HG03520 (cell line): ENCODE data around the gene MYBPC2.
"Not testable (repeated sequence)": the region's sequence is repeated elsewhere in the genome, so short reads cannot be mapped to it uniquely, and the experiment has no call there.

Source experiments
- ATAC-seq: cut with Tn5 transposase; IDR thresholded peaks from one replicate; pipeline ENCODE4 v1.9.1; 2021; ENCODE audit warnings: mild to moderate bottlenecking, moderate library complexity; ENCODE audit not compliant: unreplicated experiment

MYBPC2 gene

DNA sequence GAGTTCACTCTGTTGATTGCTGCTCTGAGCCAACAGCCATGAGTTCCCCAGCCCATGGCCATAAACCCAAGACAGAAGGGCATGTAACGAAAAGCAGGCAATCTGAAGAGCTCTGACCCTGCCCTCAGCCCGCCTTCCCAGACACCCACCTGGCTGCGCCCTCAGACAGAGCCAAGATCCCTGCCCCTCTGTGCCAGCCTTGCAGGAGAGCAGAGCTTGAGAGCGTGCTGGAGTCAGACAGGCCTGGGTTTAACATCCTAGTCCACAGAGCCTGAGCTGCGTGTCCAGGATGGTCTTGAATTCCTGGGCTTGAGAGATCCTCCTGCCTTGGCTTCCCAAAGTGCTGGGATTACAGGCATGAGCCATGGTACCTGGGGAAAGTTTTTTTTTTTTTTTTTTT, 24.6 kb downstream of the MYBPC2 start:
- ATAC-seq: no peak

DNA sequence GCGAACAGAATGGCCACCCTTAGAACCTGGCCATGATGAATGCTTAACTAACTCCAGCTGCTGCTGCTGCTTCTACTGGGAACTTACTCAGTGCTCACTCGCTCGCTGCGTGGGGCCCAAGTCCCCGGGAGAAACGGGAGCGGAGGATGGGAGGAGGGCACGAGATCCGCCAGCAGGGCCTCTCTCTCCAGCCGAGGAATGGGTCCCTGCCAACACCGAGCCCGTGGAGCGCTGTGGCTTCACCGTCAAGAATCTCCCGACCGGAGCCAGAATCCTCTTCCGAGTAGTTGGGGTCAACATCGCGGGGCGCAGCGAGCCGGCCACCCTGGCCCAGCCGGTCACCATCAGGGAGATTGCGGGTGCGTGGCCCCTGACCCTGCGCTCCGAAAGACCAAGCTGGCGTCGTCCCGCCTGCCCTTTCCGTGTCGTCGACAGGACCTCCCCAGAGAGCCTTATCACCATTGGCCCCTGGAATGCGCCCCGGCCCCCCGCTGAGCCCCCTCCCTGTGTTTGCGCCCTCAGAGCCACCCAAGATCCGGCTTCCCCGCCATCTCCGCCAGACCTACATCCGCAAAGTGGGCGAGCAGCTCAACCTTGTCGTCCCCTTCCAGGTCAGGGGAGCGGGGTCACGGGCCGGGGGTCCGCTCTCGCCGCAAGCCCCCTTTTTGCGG, 25.8 kb downstream of the MYBPC2 start:
- no peak for ATAC-seq

- ATAC-seq: no peak
Observed at GRCh38 chr19:50459067-50459456, 26.4 kb downstream of the MYBPC2 start.

DNA sequence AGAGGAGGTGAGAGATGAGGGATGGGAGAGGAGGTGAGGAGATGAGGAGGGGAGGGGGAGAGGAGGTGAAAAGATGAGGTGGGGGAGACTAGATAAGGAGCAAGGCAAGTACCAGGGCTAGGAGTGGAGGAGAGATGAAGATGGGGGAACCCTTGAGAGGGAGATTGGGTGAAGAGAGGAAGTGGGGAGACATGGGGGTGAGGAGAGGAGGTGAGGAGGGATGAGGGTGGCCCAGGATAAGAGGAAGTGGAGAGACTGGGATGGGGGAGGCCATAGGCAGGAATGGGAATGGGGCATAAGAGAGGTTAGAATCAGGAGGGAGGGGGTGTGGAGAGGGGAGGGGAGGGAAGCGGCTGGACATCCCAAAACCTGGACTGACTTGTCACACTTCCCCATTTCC, 26.9 kb downstream of the MYBPC2 start:
- ATAC-seq: no peak

DNA sequence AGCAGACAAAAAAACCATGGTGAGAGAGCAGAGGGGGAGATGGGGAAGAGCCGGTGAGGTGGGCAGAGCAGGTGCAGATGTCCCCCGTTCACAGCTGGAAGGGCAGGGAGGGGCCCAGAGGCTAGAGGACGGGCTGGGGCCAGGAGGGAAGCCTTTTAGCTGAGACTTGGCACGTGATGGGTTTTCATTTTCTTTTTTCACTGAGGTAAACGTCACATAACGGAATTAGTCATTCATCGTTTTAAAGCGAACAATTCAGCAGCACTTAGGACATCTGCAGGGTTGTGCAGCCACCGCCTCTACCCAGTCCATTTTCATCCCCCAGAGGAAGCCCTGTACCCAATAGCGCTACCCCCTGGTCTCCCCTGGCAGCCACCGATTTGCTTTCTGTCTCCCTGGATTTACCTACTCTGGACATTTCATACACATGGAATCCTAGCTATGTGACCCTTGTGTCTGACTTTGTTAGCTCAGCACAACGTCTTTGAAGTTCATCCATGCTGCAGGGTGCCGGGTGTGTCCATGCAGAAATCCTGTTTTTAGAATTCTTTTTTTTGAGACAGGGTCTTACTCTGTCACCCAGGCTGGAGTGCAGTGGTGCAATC, 27.6 kb downstream of the MYBPC2 start:
- ATAC-seq: no peak

- ATAC-seq: no peak
Observed at GRCh38 chr19:50461066-50461875, 28.6 kb downstream of the MYBPC2 start.

GRCh38 chr19:50462970-50463369, 30.3 kb downstream of the MYBPC2 start:
- no peak for ATAC-seq

- no peak for ATAC-seq
Observed at GRCh38 chr19:50464348-50464747, 31.7 kb downstream of the MYBPC2 start.

DNA sequence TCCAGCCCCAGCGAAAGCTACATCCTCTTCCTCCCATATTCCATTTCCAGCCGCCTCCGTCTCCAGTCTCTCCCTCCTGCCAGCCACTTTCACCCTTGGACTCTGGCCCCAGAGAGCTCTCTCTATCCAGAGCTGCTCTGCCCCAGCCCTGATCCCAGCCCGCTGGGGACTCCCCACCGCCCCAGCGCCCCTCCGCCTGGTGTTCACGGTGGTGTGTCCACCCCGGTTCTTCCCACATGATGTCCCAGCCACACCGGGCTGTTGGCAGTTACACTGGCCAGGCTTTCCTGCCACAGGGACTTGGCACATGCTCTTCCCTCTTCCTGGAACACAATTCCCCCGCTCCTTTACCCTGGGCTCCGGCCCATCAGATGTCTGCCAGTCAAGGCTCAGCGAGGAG, 32.3 kb downstream of the MYBPC2 start:
- ATAC-seq: no peak

GRCh38 chr19:50465986-50466705, 33.5 kb downstream of the MYBPC2 start:
- no peak for ATAC-seq

GRCh38 chr19:50466706-50467039, 34.0 kb downstream of the MYBPC2 start:
- no peak for ATAC-seq

- no peak for ATAC-seq
Observed at GRCh38 chr19:50467566-50467965, 34.9 kb downstream of the MYBPC2 start.

GRCh38 chr19:50468818-50469217, 36.1 kb downstream of the MYBPC2 start:
- no peak for ATAC-seq

DNA sequence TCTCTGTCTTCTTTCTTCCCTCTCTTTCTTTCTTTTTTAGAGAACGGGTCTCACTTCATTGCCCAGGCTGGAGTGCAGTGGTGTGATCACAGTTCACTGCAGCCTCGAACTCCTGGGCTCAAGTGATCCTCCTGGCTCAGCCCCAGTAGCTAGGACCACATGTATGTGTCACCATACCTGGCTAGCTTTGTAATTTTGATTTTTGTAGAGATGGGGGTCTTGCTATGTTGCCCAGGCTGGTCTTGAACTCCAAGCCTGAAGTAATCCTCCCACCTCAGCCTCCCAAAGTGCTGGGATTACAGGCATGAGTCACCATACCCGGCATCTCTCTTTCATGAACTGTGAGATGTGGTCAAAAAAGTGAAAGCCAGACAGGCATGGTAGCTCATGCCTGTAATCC, 40.6 kb downstream of the MYBPC2 start:
- ATAC-seq: not testable (repeated sequence)

DNA sequence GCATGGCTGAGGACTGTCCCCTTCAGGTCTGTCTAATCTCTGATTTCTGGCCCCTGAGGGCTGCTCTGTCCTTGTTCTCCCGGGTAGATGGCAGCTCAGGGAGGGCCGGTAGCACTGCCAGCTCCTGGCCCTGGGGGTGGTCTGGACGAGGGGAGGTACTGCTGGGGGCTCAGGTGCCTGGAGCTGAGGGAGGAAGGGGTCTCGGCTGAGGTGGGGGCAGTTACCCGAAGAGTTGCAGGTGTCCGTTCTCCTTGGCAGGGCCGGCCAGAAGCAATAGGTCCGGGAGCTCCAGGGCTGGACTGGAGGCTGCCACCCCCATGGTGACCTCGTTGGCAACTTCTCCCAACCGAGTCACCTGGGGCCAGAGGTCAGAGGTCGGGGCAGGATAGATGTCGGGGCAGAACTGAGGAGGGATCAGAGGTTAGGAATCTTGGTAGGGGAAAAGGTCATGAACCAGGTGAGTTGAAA, 42.4 kb downstream of the MYBPC2 start:
- no peak for ATAC-seq

DNA sequence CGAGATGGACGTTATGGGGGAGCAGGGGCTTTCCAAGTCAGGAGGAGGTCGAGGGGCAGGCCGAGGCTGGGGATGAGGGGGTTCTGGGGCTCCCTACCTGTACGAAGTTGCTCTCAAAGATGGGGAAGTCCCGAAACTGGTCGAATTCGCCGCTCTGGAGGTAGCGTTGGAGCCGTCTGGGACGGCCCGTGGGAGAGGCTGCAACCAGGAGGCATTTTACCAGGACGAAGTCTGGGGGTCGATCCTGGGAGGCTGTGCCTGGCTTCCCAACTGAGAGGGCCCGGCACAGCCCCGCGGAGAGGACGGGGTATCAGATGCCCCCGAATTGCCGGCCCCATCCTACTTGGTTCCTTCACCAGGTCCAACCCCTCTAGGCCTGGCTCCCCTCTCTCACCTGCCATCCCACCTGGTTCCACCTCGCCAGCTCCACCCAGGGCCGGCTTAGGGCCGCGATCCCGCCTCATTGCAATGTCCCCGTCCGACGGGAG, 43.1 kb downstream of the MYBPC2 start:
- no peak for ATAC-seq

DNA sequence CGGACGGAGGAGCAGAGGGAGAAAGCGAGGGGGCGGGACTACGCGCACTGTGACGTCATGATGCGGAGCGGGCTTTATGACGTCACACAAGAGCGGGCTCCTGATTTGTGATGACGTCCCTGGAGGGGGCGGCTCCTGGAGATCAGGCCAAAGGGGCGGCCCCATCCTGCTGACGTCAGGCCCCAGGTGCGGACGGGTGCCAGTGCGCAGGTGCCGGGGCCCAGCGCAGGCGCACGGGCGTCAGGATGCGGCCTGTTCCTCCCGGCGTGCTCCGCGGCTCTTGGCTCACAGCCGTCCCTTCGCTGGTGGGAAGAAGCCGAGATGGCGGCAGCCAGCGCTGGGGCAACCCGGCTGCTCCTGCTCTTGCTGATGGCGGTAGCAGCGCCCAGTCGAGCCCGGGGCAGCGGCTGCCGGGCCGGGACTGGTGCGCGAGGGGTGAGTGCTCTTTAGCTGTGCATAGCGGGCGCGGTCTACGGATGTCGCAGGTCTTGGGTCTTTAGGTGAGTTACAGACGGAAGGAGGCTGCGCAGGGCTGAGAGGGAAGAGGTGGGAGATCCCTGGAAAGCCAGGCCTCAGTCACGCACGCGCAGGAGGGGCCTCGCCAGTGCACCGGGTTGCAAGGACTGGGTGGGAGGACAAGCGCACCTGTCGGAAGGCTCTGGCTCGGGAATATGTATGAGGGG, 43.7 kb downstream of the MYBPC2 start, which contains the start of the genes EMC10 and GARIN5A:
EMC10 (plus strand) TSS at position 284 of the 683 bp plus-strand sequence; CDS start at position 322, 38 bp downstream.
GARIN5A (minus strand) TSS at position 625 of the 683 bp plus-strand sequence; CDS start at position 165, 460 bp downstream.
- peak; percentile 61 for ATAC-seq

GRCh38 chr19:50476907-50477238, 44.2 kb downstream of the MYBPC2 start:
- ATAC-seq: no peak

GRCh38 chr19:50477751-50478515, 45.2 kb downstream of the MYBPC2 start:
- no peak for ATAC-seq
